GM21447 (cell line): ENCODE measurements around the gene TLR9.

Experiments used
- ATAC-seq: cut with Tn5 transposase; IDR thresholded peaks from one replicate; pipeline ENCODE4 v1.9.1; 2021; ENCODE audit not compliant: unreplicated experiment

Gene TLR9

GRCh38 chr3:52248165-52248541 is 22.7 kb upstream of the TLR9 start:
- no peak for ATAC-seq

GRCh38 chr3:52247409-52248164 is 22.1 kb upstream of the TLR9 start:
- ATAC-seq = no peak

GRCh38 chr3:52246728-52247408 is 21.4 kb upstream of the TLR9 start:
- no peak for ATAC-seq

GRCh38 chr3:52246264-52246620 is 20.8 kb upstream of the TLR9 start:
- ATAC-seq = no peak

GRCh38 chr3:52245322-52246263 is 20.1 kb upstream of the TLR9 start, which contains the start of gene PPM1M:
PPM1M (plus strand) TSS chr3:52245759; CDS start chr3:52245825, 66 bp downstream.
- no peak for ATAC-seq

GRCh38 chr3:52243791-52244628 is 18.6 kb upstream of the TLR9 start:
- ATAC-seq = peak; percentile 39

GRCh38 chr3:52242039-52242438 is 16.6 kb upstream of the TLR9 start:
- no peak for ATAC-seq

GRCh38 chr3:52240886-52241370 is 15.5 kb upstream of the TLR9 start:
- ATAC-seq = no peak

GRCh38 chr3:52240059-52240885 is 14.8 kb upstream of the TLR9 start:
- ATAC-seq = no peak

- peak; percentile 64 for ATAC-seq
Observed at GRCh38 chr3:52238761-52239701, 13.6 kb upstream of the TLR9 start, which contains the start of gene TWF2. TWF2 (minus strand) TSS chr3:52239158; CDS start chr3:52239016, 142 bp downstream.

GRCh38 chr3:52238193-52238760 is 12.8 kb upstream of the TLR9 start:
- ATAC-seq = no peak

- no peak for ATAC-seq
Observed at GRCh38 chr3:52237657-52238172, 12.3 kb upstream of the TLR9 start.

- ATAC-seq = no peak
Observed at GRCh38 chr3:52237006-52237656, 11.7 kb upstream of the TLR9 start.

- no peak for ATAC-seq
Observed at GRCh38 chr3:52236424-52236886, 11.0 kb upstream of the TLR9 start.

GRCh38 chr3:52234516-52235447 is 9.3 kb upstream of the TLR9 start:
- no peak for ATAC-seq

GRCh38 chr3:52233968-52234367 is 8.5 kb upstream of the TLR9 start:
- no peak for ATAC-seq
